ENCODE measurements around the gene SMARCB1. TPM values are rescaled to one million over a fixed set of nuclear protein-coding genes. Genes with fewer than 3 reads are reported as not detected.
A peak's percentile ranks its signal among the peaks of the same experiment; 100 is the strongest.

SMARCB1 gene
- polyA plus RNA-seq, 10 donors = 57.5 to 111 (median 74.6) TPM

- no peak for DNase-seq
Measured at GRCh38 chr22:23800297-23801237, 13.8 kb downstream of the SMARCB1 start.

GRCh38 chr22:23801238-23801821 is 14.6 kb downstream of the SMARCB1 start:
- no peak for DNase-seq

DNA sequence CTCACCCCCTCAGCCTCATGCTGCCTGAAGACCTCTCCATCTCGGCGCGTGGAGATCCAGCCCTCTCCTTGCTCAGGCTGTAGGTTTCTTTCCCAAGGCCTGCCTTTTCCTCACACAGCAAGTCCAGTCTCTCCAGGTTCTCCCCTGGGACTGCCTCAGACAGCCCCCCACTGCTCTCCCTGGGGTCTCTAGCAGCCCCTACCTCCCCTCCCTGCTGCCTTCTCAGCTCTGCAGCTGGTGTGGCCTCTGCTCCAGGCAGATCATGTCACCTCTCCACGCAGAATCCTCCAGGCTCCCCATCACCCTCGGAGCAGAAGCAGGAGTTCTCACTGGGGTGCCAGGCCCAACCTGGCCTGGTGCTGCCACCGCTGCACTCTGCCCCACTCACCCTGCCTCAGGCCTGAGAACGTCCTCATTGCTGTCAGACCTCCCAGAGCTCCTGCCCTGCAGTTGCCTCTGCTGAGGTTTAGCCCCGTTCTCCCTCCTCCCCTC is 15.2 kb downstream of the SMARCB1 start:
- DNase-seq = no peak

GRCh38 chr22:23803001-23803819 is 16.4 kb downstream of the SMARCB1 start:
- DNase-seq = no peak

DNA sequence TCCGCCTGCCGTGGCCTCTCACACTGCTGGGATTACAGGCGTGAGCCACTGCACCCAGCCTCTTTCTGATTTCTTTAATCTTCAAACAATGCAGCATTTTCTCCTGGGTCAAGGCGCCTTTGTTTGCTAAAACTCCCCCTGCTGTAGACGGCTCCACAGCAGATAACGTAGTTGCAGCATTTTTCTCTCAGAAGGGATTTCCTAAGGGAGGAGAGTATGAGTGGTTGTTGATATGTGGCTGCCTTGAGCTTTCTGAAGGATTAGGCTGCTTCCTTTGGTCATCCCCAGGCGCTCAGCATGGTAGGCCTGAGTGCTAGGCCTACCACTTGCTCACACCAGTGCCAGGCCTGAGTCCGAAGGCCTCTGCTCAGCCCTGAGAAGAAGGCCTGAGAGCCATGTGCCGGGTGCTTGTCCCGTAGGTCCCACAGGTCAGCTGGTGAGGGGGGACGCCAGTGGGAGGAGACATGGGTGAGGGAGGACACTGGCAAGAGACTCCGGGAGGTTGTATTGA is 18.1 kb downstream of the SMARCB1 start:
- DNase-seq = no peak

DNA sequence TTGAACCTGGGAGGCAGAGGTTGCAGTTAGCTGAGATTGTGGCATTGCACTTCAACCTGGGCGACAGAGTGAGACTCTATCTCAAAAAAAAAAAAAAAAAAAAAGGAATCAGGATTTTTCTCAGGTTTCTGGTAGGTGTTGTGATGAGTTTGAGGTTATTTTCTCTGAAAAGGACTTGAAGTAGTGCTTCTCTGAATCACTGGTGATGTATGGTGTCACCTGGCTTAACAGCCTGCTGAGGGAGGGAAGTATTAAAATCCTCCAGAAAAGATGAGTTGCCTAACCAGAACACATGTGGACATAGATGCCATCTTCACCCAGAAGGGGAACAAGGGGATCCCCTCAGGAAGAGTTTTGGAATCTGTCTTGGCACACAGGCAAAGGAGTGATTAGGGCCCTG is 20.1 kb downstream of the SMARCB1 start:
- DNase-seq = no peak

GRCh38 chr22:23812378-23812777 is 25.6 kb downstream of the SMARCB1 start:
- no peak for DNase-seq

- no peak for DNase-seq
Measured at GRCh38 chr22:23815541-23816155, 28.9 kb downstream of the SMARCB1 start.

GRCh38 chr22:23816156-23816976 is 29.6 kb downstream of the SMARCB1 start:
- no peak for DNase-seq

DNA sequence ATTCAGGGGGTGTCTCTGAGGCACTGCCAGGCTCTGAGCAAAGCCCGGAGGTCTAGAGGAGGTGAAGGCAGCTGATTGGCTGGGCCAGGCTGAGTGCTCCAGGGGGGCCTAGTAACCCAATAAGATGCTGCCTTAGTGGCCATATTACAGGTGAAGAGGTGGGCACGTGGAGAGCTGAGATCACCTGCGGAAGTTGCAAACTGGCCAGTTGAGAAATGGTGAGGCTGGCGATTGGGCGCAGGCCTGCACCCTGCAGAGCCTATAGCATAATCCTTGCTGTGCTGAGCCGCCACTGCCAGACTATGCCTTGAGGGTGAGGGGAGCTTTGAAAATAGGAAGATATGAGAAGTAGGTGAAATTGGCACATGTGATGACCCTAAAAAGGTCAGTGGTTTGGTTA is 30.4 kb downstream of the SMARCB1 start:
- DNase-seq = no peak

DNA sequence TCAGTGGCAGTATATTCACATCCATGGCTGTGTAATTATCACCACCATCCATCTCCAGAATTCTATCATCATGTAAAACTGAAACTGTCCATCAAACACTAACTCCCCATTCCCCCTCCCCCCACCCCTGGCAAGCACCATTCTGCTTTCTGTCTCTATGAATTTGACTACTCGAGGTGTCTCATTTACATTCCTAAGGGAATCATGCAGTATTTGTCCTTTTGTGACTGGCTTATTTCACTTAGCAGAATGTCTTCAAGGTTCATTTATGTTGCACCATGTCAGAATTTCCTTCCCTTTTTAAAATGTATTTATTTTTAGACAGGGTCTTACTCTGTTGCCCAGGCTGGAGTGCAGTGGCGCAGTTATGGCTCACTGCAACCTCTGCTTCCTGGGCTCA is 31.8 kb downstream of the SMARCB1 start:
- no peak for DNase-seq

GRCh38 chr22:23820748-23821211 is 34.0 kb downstream of the SMARCB1 start:
- no peak for DNase-seq

DNA sequence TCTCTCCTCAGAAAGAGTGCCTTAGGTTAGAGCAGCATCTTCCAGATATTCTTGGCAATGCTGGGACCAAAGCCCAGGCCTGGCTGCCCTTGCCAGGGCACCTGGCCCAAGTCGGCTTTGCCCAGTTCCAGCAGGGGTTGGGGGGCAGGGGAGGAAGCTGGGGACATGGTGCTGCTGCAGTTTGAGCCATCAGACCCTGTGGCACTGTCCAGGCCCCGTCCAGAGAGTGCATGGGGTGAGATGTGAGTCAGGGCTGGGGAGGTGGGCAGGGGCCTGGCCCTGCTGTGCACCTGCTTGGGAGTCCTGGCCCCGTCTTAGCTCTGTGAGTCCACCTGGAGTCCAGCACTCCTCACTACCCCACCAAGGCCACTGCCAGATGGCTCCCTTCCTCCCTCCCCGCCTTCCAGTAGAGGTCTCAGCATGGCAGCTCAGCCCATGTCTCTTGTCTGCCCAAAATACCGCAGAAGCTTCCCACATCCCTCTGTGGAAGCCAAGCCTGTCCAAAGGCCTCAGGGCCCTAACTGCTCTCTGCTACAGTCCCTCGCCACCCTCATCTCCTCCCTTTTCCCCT is 35.4 kb downstream of the SMARCB1 start:
- DNase-seq = no peak

DNA sequence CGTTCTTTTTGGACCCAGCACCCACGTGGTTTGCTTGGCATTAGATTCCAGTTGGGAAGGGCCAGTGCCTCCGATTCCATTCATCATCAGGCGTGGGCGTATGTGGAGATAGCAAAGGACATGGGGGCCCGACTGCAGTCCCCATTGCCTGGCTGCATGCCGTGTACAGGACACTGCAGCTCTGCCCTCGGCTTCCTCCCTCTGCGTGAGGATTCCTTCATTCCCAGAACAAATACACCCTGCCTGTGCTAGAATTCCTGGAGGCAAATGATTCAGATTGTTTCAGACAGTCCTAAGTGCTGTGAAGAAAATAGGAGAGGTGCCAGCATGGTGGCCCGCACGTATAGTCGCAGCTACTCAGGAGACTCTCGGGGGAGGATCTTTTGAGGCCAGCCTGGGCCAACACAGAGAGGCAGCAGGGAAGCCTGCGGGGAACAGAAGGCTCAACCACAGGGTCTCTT is 36.6 kb downstream of the SMARCB1 start:
- no peak for DNase-seq

GRCh38 chr22:23824476-23825245 is 37.9 kb downstream of the SMARCB1 start:
- DNase-seq = no peak

- no peak for DNase-seq
Measured at GRCh38 chr22:23825246-23825905, 38.6 kb downstream of the SMARCB1 start.

GRCh38 chr22:23826510-23827350 is 40.0 kb downstream of the SMARCB1 start:
- peak in 2 of 3 donors; percentile 50 to 77 for DNase-seq
